CD4-positive, alpha-beta T cell treated with Interferon alpha-2 for 1 hour (primary cell): Measurements from ENCODE around the gene CEMIP.

ENCODE experiments used
- DNase-seq, 2 donors: peaks; one replicate each; pipeline ENCODE4 v3.0.0-alpha.2; 2020 to 2022

The CEMIP gene

GRCh38 chr15:80828796-80829195, 49.6 kb downstream of the CEMIP start:
- DNase-seq: no peak

GRCh38 chr15:80830677-80831076, 51.5 kb downstream of the CEMIP start:
- DNase-seq: no peak

- DNase-seq: no peak
Observed at GRCh38 chr15:80831192-80831591, 52.0 kb downstream of the CEMIP start.

DNA sequence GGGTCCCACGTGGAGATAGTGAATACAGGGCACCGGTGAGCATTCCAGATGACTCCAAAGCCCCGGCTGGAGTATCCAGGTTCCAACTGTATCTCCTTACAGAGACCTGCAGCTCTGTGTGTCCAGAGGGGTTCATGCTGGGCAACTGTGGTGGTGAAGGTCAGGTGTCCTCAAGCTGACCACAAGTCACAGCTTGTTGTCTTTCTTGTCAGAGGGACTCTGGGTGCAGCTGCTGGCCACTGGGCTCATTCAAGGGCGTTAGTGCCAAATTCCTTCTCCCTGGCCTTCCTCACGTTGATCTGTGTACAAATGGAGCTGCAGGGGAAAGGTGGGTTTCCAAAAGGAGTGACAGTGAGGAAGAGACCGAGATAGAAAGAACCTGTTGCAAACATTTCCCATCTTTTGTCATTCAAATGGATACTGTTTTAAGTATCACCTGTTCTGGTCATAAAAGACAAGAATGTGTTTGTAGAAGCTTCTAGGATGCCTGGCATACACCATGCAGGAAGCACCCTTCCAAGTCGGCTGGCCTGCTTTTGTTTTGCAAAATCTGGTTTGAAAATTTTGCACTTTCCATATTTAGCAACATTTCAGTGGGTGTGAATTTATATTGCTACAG, 52.5 kb downstream of the CEMIP start:
- DNase-seq: no peak

DNA sequence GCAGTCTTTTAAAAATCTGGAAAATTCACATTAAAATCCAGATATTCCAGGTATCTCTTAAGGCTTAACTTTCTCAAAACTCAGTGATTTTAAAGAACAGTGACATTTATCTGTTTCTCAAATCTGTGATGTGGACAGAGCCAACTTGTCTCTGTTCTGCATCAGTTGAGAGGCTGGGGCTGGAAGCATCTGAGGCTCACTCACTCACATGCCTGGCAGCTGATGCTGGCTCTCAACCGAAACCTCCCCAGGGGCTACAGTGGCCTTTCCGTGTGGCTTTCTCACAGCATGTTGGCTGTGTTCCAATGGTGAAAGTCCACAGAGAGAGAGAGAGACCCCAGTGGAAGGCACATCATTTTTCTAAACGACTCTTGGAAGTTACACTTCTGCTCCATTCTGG, 53.5 kb downstream of the CEMIP start:
- DNase-seq: no peak

GRCh38 chr15:80834402-80834801, 55.2 kb downstream of the CEMIP start:
- no peak for DNase-seq

DNA sequence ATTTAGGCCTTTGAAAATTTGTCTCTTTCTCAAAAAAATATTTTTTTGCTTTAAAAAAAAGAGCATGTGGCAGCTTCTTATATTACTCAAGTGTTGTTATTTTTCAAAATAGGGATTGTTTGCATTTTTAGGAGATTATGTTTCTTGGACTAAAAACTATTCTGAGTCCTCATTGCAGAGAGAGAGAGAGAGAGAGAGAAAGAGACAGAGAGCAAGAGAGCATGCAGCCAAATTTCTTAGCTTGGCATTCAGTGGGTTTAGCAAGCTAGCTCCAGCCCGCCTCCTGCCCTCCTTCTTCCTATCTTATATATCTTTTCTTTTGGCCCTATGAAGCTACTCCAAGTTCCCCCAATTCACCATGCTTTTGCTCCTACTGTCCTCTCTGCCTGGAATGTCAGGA, 55.7 kb downstream of the CEMIP start:
- no peak for DNase-seq

- DNase-seq: no peak
Observed at GRCh38 chr15:80835336-80835735, 56.2 kb downstream of the CEMIP start.

DNA sequence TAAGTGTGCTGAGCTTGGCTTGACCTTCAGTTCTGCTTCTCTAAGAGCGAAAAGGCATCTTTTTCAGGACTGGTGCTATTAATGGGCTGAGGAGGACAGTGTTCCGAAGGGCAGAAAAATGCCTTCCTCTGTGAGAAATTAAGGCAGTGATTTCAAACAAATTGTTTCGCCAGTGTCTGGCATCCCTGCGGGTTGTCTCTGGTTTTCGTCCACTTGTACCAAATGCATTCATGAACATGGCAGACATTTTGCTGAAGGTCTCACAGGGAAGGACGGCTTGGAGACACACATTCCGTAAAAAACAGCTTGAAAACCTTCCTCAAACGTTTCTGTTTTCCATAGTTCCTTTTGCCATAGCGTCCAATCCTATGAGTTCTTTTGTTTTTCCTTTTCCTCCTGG, 57.1 kb downstream of the CEMIP start:
- no peak for DNase-seq

DNA sequence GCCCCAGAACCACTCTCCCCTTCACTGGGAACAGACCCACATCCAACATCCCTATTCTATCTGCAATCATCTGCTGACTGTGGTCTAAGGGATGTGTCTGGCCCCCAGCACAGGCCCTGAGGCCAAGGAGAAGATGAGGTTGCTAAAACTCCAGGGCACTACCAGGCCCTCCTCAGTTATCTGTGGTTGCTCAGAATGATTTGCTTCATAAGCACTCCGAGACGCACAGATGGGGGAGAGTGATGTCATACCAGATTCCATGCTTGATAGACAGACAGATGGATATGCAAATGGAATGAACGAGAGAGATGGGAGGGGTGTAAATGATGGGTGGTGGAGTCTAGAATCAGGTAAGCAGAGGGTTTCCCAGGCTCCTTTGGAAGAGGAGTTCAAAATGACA, 57.8 kb downstream of the CEMIP start:
- DNase-seq: no peak

DNA sequence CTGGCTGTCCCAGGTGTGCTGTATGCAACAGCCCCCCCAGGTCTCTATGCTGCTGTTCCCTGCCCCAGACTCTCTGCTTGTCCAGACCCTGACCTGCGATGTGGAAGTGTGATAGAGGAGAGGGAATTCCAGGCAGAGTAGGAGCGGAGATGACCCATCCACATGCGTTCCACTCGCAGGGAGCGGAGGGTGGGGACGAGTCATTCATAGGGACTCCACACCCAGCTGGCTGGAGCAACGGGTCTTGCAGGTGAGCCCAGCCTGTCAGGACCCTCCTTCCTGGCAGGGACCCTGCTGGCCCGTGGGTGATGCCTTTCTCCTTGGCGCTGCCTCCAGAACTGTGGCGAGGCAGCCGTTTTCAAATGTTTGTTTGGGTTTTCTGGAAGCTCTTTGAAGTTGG, 58.8 kb downstream of the CEMIP start:
- DNase-seq: no peak

DNA sequence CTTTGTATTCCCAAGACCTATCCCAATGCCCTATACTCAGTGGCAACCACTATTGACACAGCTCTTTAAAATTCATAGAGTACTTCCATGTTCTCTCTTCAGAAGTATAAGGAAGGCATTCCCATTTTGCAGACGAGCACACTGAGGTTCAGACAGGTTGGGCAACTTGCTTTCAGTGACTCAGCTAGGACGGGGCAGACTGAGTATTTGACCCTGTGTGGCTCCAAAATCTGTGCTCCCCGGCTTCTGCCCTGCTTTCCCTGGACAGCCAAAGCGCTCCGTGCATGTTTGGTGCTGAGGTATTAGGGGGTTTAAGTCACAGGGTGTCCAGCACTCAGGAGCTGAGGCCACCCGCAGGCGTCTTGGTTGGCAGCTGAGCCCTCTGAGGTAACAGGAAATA, 59.5 kb downstream of the CEMIP start:
- DNase-seq: no peak

DNA sequence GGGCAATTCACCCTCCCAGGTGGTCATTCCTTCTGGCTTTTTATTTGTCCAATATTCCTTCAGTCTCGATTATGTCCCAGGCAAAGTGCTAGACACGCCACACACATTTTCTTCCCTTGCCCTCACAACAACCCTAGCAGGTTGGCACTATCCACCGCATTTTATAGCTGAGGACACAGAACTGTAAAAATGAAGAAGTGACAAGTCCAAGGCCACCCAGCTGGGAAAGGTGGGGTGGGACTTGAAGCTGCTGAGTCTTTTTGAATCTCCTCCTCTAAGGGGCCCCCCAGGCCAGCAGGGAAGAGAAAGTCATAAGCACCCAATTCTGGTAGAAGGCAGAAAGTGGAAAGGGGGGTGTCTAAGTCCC, 60.6 kb downstream of the CEMIP start:
- no peak for DNase-seq

DNA sequence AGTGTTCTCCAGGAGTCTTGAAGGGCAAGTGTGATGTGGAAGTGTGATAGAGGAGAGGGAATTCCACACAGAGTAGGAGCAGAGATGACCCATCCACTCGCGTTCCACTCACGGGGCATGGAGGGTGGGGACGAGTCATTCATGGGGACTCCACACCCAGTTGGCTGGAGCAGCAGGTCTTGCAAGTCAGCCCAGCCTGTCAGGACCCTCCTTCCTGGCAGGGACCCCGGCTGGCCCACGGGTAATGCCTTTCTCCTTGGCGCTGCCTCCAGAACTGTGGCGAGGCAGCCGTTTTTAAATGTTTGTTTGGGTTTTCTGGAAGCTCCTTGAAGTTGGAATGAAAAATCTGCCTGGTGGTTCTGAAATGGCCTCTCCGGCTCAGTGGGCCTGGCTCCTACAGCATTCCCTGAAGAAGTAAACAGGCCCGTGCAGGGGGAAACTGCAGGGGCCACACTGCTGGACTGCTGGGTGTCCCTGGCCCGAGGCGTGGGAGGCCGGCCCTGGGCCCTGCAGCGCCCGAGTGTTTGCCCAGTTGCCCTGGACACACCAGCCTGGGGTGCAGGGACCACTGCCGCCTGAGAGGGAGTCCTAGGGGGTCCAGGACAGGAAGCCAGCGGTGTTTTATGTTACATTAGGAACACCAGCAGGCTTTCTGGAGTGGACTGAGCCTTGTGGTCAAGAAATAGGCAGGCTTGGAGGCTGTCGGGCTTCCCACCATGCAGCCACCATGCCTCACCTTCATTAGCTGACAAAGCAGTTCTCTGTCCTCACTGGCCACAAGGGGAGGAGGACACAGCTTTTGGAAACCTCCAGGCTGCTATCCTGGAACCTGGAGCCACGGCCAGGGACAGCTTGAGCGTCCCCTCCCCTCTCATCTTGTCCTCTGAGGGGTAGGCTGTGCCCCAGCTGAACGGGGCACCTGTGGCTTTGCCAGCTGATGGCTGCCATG, 61.3 kb downstream of the CEMIP start:
- no peak for DNase-seq

DNA sequence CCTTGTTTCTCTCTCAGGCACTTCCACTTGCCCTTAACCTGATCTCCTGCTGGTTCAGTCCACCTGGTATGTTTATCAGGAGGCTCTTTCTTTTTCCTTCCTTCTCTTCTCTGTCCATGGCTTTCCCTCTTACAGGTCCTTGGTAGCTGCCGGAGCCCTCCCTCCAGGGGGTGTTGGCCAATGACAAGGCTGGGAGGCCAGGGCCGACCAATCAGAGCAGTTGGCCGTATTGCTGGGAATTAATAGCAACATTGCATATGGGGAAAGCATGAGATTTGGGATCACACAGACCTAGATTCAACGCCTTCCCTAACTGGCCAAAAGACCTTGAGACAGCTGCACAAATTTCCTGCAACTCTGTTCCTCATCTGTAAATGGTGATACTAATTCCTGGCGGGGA, 62.4 kb downstream of the CEMIP start:
- DNase-seq: no peak

GRCh38 chr15:80844011-80844732, 65.0 kb downstream of the CEMIP start:
- DNase-seq: no peak

DNA sequence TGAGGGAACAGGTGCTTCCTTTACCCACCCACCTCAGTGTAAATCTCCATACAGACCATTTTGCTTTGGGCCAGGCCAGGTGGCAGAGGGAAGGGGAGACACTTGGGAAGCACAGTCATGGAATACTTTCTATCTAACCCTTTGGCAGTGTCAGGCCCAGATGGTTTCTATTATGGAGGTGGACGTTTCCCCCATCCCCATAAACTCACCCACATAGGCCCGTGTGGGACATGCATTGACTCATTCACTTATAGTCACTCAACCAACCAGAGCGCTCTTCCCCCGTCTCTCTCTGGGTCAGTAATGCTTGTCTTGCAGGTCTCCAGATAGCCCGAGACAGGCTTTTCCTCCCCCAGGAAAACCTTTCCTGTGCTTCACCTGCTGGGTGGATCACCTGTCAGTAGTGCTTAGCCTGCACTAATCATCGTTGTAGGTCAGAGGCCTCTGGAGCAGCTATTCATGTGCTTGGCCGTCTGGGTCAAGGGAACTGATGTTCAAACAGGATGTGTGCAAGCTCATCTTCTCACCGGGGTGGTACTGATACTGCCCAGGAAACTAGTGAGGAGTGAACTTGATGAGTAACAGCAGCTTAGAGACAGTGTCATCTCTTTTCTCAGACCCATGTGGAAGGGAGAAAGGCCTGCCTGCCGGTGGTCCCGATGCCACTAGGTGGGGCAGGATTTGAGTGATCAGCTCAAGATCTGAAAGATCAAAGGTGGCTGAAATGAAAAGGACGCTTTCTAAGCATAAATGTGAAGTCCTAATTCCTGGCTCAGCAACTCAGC, 67.1 kb downstream of the CEMIP start:
- DNase-seq: no peak

- no peak for DNase-seq
Observed at GRCh38 chr15:80849308-80849707, 70.1 kb downstream of the CEMIP start.

DNA sequence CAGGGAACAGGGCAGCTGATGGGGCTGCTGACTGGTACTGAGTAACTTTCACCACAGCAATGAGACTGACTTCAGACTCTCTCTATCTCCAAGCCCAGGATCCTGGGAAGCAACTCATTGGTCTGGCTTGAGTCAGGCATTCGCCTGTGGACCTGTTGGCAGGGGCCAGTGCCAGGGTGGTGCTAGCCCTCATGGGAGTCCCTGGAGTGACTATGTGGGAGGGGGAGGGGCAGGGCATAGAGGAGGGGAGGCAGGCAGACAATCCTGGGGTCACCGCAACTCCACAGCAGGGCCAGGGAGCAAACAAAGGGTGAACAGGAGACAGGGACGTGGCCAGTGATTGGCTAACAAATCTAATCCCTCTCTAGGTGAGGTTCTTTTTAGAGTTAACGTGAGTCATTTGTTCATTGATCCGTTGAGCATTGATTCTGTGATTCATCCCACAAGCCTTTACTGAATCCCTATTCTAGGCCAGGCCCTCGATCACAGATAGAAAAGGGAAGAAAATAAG, 71.8 kb downstream of the CEMIP start:
- DNase-seq: no peak

- no peak for DNase-seq
Observed at GRCh38 chr15:80852676-80853075, 73.5 kb downstream of the CEMIP start.

- DNase-seq: no peak
Observed at GRCh38 chr15:80854104-80854503, 74.9 kb downstream of the CEMIP start.

- DNase-seq: no peak
Observed at GRCh38 chr15:80855206-80855605, 76.0 kb downstream of the CEMIP start.

DNA sequence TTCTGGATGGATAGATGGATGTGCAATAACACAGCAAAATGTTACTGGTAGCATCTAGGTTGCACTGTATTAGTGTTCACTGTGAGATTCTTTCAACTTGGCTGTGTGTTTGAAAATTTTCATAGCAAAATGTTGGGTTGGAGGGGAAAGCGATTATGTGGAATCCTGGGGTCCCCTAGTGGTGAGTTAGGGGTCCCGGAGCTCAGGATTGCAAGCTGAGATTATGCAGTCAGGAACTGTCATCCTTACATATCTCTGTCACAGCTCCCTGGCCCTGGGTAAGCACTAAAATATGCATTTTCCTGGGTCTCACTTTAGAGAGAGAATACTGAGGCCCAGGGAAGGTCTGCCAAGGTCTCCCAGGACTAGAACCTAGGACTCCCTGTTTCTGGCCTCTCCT, 77.2 kb downstream of the CEMIP start:
- no peak for DNase-seq
